Endothelial cell of hepatic sinusoid (primary cell): ENCODE measurements around the gene NUP54.

Experiments used
- in situ Hi-C: cut with HindIII; loops from 2 replicates; pipeline ENCODE4 v1.10.0; 2017; ENCODE audit warnings: low sequenced_read_pairs

NUP54 gene

DNA sequence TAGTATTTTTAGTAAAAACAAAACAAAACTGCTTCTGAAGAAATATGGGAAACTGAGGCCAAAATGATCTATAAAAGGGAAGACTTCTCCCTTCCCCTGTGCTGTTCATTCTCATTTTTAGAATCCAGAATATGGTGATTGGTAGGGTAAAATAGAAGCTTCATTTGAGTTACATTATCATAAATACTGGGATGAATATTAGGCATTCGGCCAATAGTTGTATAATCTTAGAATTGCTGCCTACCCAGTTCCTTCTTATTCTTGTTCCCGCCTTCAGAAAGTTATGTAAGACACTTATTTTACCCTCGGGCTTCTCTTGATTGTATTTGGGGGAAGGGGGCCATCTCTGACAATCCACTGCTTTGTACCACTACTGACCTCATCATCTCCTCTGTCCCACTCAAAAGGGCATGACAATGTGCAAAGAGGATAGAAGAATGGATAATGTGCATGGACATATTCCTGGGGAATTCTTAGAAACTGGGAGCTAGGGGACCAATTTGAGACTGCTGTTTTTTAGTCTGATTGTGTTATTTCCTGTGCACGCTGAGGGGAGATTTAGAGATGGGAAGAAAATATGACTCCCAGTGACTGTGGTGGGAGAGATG is 73.1 kb downstream of the NUP54 start:
- in situ Hi-C loops: no loop called here

- in situ Hi-C loops: no loop called here
Measured at GRCh38 chr4:76074468-76074867, 73.7 kb downstream of the NUP54 start, which contains the start of gene ART3. Gene ART3, plus strand, starts transcription at chr4:76074709. Its CDS starts 1,181 bp downstream, at chr4:76075890.

DNA sequence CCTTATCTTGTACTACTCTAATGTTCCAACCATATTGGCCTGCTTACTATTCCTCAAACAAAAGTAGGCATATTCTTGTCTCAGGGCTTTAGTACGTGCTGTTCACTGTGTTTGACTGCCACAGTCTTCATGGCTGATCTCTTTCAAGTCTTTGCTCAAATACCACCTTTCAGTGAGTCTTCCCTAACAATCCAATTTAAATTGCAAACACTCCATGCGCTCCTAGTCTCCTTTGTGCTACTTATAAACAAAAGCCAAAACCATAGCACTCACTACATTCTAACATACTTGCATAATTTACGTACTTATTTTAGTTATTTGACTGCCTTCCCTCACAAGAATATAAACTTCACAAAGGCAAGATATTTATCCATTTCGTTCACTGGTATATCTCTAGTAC is 75.4 kb downstream of the NUP54 start:
- in situ Hi-C loops: no loop called here

- in situ Hi-C loops: no loop called here
Measured at GRCh38 chr4:76067652-76068286, 80.4 kb downstream of the NUP54 start.

DNA sequence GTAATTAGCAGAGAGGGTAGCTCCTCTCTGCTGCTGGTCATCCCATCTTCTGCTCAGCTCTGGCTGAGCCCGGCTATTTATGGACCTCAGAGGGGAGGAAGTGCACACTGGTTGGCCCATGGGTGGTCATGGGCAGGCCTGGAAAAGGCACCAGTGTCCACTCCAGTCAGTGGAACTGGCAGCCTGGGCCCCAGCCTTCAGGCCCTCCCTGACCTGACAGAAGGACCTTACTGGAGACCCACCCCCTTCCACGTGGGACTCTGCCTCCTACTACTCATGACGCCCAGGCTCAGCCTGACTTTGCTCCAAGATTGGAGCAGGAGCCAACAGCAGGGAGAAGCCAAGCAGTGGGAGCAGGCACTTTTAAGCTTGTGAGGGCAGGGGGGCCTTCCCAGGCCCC is 81.7 kb downstream of the NUP54 start:
- in situ Hi-C loops: no loop called here
